Measurements from ENCODE around the gene SLC7A8. TPM values are rescaled to one million over a fixed set of nuclear protein-coding genes. Genes with fewer than 3 reads are reported as not detected.

Gene SLC7A8
- total RNA-seq, 1 experiment from 2014 or later = 77.9 TPM

GRCh38 chr14:23128969-23129758 lies 54.3 kb downstream of the SLC7A8 start:
- no peaks in the 10 kb centered on the region for H3K23me2 ChIP-seq (ENCODE audit: insufficient read length, low read depth, low read length, poor library complexity, severe bottlenecking)
- Mint-ChIP-seq H3K4me3 (no peak overlapping the region), H3K27me3 (ENCODE audit: low read depth) (no peaks in the 10 kb centered on the region), H3K36me3 (ENCODE audit: insufficient read depth in 1 of 3, low read depth in 3 of 3) (peaks cover 35 to 57% (median 51%) of the 10 kb centered on the region in 3 experiments; a peak in 6 of 7 replicates), H3K9me3 (no peaks in the 10 kb centered on the region), H3K27ac (no peak overlapping the region), H3K4me1 (peaks cover 15% of the 10 kb centered on the region in 2 experiments)
- H2BK120ac ChIP-seq (ENCODE audit: low read depth, low read length, poor library complexity, severe bottlenecking) = no peak overlapping the region
- no peaks in the 10 kb centered on the region for H3K79me2 ChIP-seq (ENCODE audit: insufficient read depth, low read length)
- no peak for DNase-seq
- no peaks in the 10 kb centered on the region for H3K9me3 ChIP-seq (ENCODE audit: control insufficient read depth, low read depth, low read length)
- no CpG with 5 or more reads among the region's 7 CpGs for WGBS (ENCODE audit: extremely low coverage, insufficient read length, low lambda C conversion rate)
- no peak overlapping the region for H2AFZ ChIP-seq (ENCODE audit: low read length)
- no peak overlapping the region for H3K23ac ChIP-seq (ENCODE audit: insufficient read length, low read depth, low read length)
- no peak overlapping the region for H2BK12ac ChIP-seq (ENCODE audit: insufficient read length, low read depth, low read length)
- H3K4me2 ChIP-seq (ENCODE audit: insufficient read depth, insufficient read length, low read length) = no peak overlapping the region
- H3K4me1 ChIP-seq (ENCODE audit: insufficient read depth, low read length) = no peaks in the 10 kb centered on the region; the same call in 1 of the 2 replicates
- H3K27me3 ChIP-seq (ENCODE audit: insufficient read depth, low read length) = peaks cover 1% of the 10 kb centered on the region; the same call in 1 of the 2 replicates
- no peak overlapping the region for H4K5ac ChIP-seq (ENCODE audit: insufficient read length, low read depth, low read length)
- no peaks in the 10 kb centered on the region for H3K79me1 ChIP-seq (ENCODE audit: insufficient read depth, low read depth, low read length, poor library complexity, severe bottlenecking)
- H4K8ac ChIP-seq (replicated peaks; ENCODE audit: insufficient read length, low read depth, low read length) = no peak overlapping the region
- H3K4ac ChIP-seq (ENCODE audit: low read depth, low read length) = no peak overlapping the region
- no peak overlapping the region for H3K56ac ChIP-seq (ENCODE audit: insufficient read length, low read depth, low read length)
- H3T11ph ChIP-seq (ENCODE audit: low read length) = no peak overlapping the region
- TF ChIP-seq, protein P1, sequence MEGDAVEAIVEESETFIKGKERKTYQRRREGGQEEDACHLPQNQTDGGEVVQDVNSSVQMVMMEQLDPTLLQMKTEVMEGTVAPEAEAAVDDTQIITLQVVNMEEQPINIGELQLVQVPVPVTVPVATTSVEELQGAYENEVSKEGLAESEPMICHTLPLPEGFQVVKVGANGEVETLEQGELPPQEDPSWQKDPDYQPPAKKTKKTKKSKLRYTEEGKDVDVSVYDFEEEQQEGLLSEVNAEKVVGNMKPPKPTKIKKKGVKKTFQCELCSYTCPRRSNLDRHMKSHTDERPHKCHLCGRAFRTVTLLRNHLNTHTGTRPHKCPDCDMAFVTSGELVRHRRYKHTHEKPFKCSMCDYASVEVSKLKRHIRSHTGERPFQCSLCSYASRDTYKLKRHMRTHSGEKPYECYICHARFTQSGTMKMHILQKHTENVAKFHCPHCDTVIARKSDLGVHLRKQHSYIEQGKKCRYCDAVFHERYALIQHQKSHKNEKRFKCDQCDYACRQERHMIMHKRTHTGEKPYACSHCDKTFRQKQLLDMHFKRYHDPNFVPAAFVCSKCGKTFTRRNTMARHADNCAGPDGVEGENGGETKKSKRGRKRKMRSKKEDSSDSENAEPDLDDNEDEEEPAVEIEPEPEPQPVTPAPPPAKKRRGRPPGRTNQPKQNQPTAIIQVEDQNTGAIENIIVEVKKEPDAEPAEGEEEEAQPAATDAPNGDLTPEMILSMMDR (conservative IDR thresholded peaks at IDR 0.05) = no peak
- no peak overlapping the region for H2AK5ac ChIP-seq (ENCODE audit: insufficient read length, low read length)
- no peak overlapping the region for H3K27ac ChIP-seq (ENCODE audit: insufficient read length, low read depth, low read length)
- no peaks in the 10 kb centered on the region for H4K20me1 ChIP-seq (ENCODE audit: control insufficient read depth, insufficient read depth, insufficient read length)
- no peak overlapping the region for H2BK15ac ChIP-seq (ENCODE audit: low read depth, low read length)
- H2BK5ac ChIP-seq (ENCODE audit: insufficient read length, low read length) = no peak overlapping the region
- no peak overlapping the region for H3K9ac ChIP-seq (ENCODE audit: extremely low read depth, insufficient read length, low read length)
- no peak overlapping the region for H3K18ac ChIP-seq (ENCODE audit: insufficient read length, low read depth, low read length)
- H2BK20ac ChIP-seq (ENCODE audit: low read depth, low read length, poor library complexity, severe bottlenecking) = no peak overlapping the region
- no peak overlapping the region for H3K14ac ChIP-seq (ENCODE audit: insufficient read depth, low read length)
- no peak overlapping the region for H4K91ac ChIP-seq (ENCODE audit: insufficient read length, low read depth, low read length)

Data from H9 (cell line).